Stomach (tissue), 9 donors: Measurements from ENCODE around the gene POGK. TPM values are rescaled to one million over a fixed set of nuclear protein-coding genes. Genes with fewer than 3 reads are reported as not detected.

Experiments used
- DNase-seq, 2 donors: peaks; one replicate each; pipeline versions ENCODE4 v3.0.0 to v3.0.0-alpha.2; 2013 to 2019
- H3K27ac ChIP-seq, 5 donors: fragments of 200-600 bp in 4 of 5; sonication (generic) in 4 of 5; one replicate each; pipeline ENCODE4 v1.5.1; 2013 to 2019; ENCODE audit warnings: mild to moderate bottlenecking in 1 of 5, moderate library complexity in 1 of 5
- H3K27me3 ChIP-seq, 3 donors: fragments of 200-600 bp; sonication (generic); one replicate each; pipeline ENCODE4 v1.5.1; 2017 to 2019; ENCODE audit warnings: mixed run types in 1 of 3
- H3K36me3 ChIP-seq, 4 donors: fragments of 200-600 bp; sonication (generic); 1 replicate in 3 of 4; 2 replicates in 1 of 4; pipeline ENCODE4 v1.5.1; 2016 to 2019
- H3K4me1 ChIP-seq, 4 donors: fragments of 200-600 bp; sonication (generic); one replicate each; pipeline ENCODE4 v1.5.1; 2016 to 2019
- H3K4me3 ChIP-seq, 4 donors: fragments of 200-600 bp; sonication (generic) in 3 of 4; one replicate each; pipeline ENCODE4 v1.5.1; 2016 to 2019; ENCODE audit warnings: mild to moderate bottlenecking in 1 of 4
- H3K9me3 ChIP-seq, 4 donors: fragments of 200-600 bp; sonication (generic); one replicate each; pipeline ENCODE4 v1.5.1; 2016 to 2019
- CTCF ChIP-seq, 7 experiments: fragments of 450-650 bp in 4 of 7; fragments of 200-600 bp in 3 of 7; sonication (generic) in 3 of 7; IDR thresholded peaks; one replicate each; pipeline ENCODE4 v1.5.1; 2016 to 2019; ENCODE audit warnings: antibody characterized with exemption in 7 of 7, control low read depth in 2 of 7, mild to moderate bottlenecking in 1 of 7
- EP300 ChIP-seq: sonication (generic); formaldehyde crosslinking; IDR thresholded peaks from one replicate; pipeline ENCODE4 v1.6.1; 2017; ENCODE audit warnings: antibody characterized with exemption
- POLR2A ChIP-seq, 4 donors: fragments of 450-650 bp; IDR thresholded peaks; one replicate each; pipeline ENCODE4 v1.6.1; 2016; ENCODE audit warnings: antibody characterized with exemption in 4 of 4, control low read depth in 2 of 4, mild to moderate bottlenecking in 1 of 4, moderate library complexity in 1 of 4
- POLR2AphosphoS5 ChIP-seq, 3 donors: sonication (generic); formaldehyde crosslinking; IDR thresholded peaks; one replicate each; pipeline ENCODE4 v1.6.1; 2016; ENCODE audit warnings: antibody characterized with exemption in 3 of 3
- WGBS, 5 donors: extraction: QIAGEN DNeasy Blood & Tissue Kit in 3 of 5; methylation state at CpG; one replicate each; pipeline versions ENCODE4 v1.1.5 to v1.1.7; 2013 to 2018; 5-methylcytosine and 5-hydroxymethylcytosine counted together
- intact Hi-C: fragments of 100-400 bp; cut with DNase I; formaldehyde crosslinking; loops from one replicate; pipeline ENCODE4 v1.15.1; 2023; ENCODE audit warnings: low total_unique reads
- polyA plus RNA-seq, 3 donors: library from polyadenylated mRNA; stranded (reverse); fragments of 200-250 nt; gene quantifications; one replicate each; pipeline ENCODE4 v1.2.3, GENCODE V29; 2013
- total RNA-seq, 5 donors: library from RNA; depleted of rRNA; stranded (reverse); fragments of >200 nt; gene quantifications; one replicate each; pipeline versions ENCODE4 v1.1.0 to v1.2.3, GENCODE V29; 2014 to 2016
- donor health status: healthy with polysubstance abuse.
- donor health status: Bipolar disorder and iron deficiency.
- donor health status: healthy.

The POGK gene
- total and polyA plus RNA-seq, 8 donors = 8.1 to 33.8 (median 15.9) TPM

GRCh38 chr1:166811691-166812090 is 27.6 kb upstream of the POGK start:
- intact Hi-C loops = no loop called here
- H3K27me3 ChIP-seq = no peaks in the 10 kb centered on the region

GRCh38 chr1:166813508-166814223 is 25.6 kb upstream of the POGK start:
- Histone ChIP-seq H3K4me3 (no peak overlapping the region), H3K27ac (no peak overlapping the region), H3K9me3 (no peaks in the 10 kb centered on the region), H3K36me3 (no peaks in the 10 kb centered on the region), H3K27me3 (no peaks in the 10 kb centered on the region), H3K4me1 (peaks cover 7 to 22% (median 14%) of the 10 kb centered on the region in 4 donors)
- WGBS, 5 donors = 13 to 33% (median 25%) methylated on average over 2 of the region's 2 CpGs
- peak in 1 of 2 donors; percentile 11 for DNase-seq
- no peak for TF ChIP-seq POLR2AphosphoS5 (IDR thresholded peaks at IDR 0.05)
- TF ChIP-seq CTCF (IDR thresholded peaks at IDR 0.05) = peak in 2 of 7 experiments; percentile 17 to 24
- intact Hi-C loops = no loop called here

More at GRCh38 chr1:166811691-166812090, 27.6 kb upstream of the POGK start:
- no peak overlapping the region for H3K4me3 ChIP-seq
- H3K9me3 ChIP-seq = no peaks in the 10 kb centered on the region
- no peak overlapping the region for H3K27ac ChIP-seq
- peaks cover 7 to 22% (median 14%) of the 10 kb centered on the region in 4 donors for H3K4me1 ChIP-seq
- DNase-seq = no peak
- 63 to 69% (median 66%) methylated on average over 2 of the region's 2 CpGs for WGBS, 5 donors
- no peaks in the 10 kb centered on the region for H3K36me3 ChIP-seq
- no peak for TF ChIP-seq POLR2A (IDR thresholded peaks at IDR 0.05)
- TF ChIP-seq EP300 = no peak
- no peak for TF ChIP-seq POLR2AphosphoS5 (IDR thresholded peaks at IDR 0.05)
- no peak for TF ChIP-seq CTCF (IDR thresholded peaks at IDR 0.05)

- peak; percentile 26 to 43 for DNase-seq
- no peak overlapping the region for H3K27ac ChIP-seq
- intact Hi-C loops = no loop called here
- H3K4me3 ChIP-seq = no peak overlapping the region
- H3K36me3 ChIP-seq = no peaks in the 10 kb centered on the region
- H3K9me3 ChIP-seq = peaks cover 0 to 4% (median 2%) of the 10 kb centered on the region in 4 donors
- peaks cover 7 to 22% (median 14%) of the 10 kb centered on the region in 4 donors for H3K4me1 ChIP-seq
- 19 to 52% (median 37%) methylated on average over 2 of the region's 2 CpGs for WGBS, 5 donors
- TF ChIP-seq EP300 = no peak
- TF ChIP-seq POLR2A (IDR thresholded peaks at IDR 0.05) = no peak
- no peak for TF ChIP-seq CTCF (IDR thresholded peaks at IDR 0.05)
- no peak for TF ChIP-seq POLR2AphosphoS5 (IDR thresholded peaks at IDR 0.05)
- no peaks in the 10 kb centered on the region for H3K27me3 ChIP-seq
These were observed 24.7 kb upstream of the POGK start for GRCh38 chr1:166814611-166815010.

- Histone ChIP-seq H3K36me3 (no peaks in the 10 kb centered on the region), H3K4me1 (peaks cover 1 to 4% (median 2%) of the 10 kb centered on the region in 4 donors), H3K4me3 (no peak overlapping the region), H3K9me3 (peaks cover 0 to 16% (median 10%) of the 10 kb centered on the region in 4 donors), H3K27me3 (no peaks in the 10 kb centered on the region), H3K27ac (no peak overlapping the region)
- TF ChIP-seq POLR2AphosphoS5 (IDR thresholded peaks at IDR 0.05) (no peak), CTCF (IDR thresholded peaks at IDR 0.05) (no peak), EP300 (no peak), POLR2A (IDR thresholded peaks at IDR 0.05) (no peak)
- WGBS, 5 donors = 77 to 86% (median 83%) methylated on average over 2 of the region's 2 CpGs
- intact Hi-C loops = no loop called here
- no peak for DNase-seq
These were observed 19.3 kb upstream of the POGK start for GRCh38 chr1:166819974-166820373.
